ENCODE data around the gene MRFAP1L1. TPM values are rescaled to one million over a fixed set of nuclear protein-coding genes. Genes with fewer than 3 reads are reported as not detected.

The MRFAP1L1 gene
- total and polyA plus RNA-seq, 4 donors, result 46.1 to 75.1 (median 56.3) TPM

DNA sequence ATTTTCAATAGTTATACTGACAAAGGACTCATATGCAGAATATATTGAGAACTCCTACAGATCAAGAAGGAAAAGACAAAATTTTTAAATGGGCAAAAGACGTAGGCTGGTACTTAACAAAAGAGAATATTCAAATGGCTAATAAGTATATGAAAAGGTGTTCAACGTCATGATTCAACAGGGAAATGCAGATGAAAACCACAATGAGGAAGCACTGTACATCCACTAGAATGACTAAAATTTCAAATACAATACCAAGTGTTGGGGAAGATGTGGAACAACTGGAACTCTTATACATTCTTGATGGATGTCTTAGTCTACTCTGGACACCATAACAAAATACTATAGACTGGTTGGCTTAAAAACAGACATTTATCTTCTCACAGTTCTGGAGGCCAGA lies 1.3 kb upstream of the MRFAP1L1 start:
- WGBS, 2 donors, result 58 to 66% methylated on average over 2 of the region's 2 CpGs
- peaks cover 0 to 8% (median 3%) of the 10 kb centered on the region in 4 donors for H3K36me3 ChIP-seq (ENCODE audit: control insufficient read depth in 4 of 4, insufficient read depth in 4 of 4, low read length in 4 of 4)
- H3K9ac ChIP-seq (ENCODE audit: insufficient read depth in 1 of 2, low read length in 2 of 2), result no peak overlapping the region
- DNase-seq, result no peak
- H3K9me3 ChIP-seq (ENCODE audit: control insufficient read depth in 4 of 4, insufficient read depth in 3 of 4, low read length in 3 of 4), result no peaks in the 10 kb centered on the region
- TF ChIP-seq, protein P1, sequence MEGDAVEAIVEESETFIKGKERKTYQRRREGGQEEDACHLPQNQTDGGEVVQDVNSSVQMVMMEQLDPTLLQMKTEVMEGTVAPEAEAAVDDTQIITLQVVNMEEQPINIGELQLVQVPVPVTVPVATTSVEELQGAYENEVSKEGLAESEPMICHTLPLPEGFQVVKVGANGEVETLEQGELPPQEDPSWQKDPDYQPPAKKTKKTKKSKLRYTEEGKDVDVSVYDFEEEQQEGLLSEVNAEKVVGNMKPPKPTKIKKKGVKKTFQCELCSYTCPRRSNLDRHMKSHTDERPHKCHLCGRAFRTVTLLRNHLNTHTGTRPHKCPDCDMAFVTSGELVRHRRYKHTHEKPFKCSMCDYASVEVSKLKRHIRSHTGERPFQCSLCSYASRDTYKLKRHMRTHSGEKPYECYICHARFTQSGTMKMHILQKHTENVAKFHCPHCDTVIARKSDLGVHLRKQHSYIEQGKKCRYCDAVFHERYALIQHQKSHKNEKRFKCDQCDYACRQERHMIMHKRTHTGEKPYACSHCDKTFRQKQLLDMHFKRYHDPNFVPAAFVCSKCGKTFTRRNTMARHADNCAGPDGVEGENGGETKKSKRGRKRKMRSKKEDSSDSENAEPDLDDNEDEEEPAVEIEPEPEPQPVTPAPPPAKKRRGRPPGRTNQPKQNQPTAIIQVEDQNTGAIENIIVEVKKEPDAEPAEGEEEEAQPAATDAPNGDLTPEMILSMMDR (IDR thresholded peaks at IDR 0.05; ENCODE audit: control extremely low read depth, extremely low read depth), result no peak
- no peak overlapping the region for H3K27ac ChIP-seq (ENCODE audit: low read depth in 1 of 2, low read length in 1 of 2)
- no peak overlapping the region for H3K4me3 ChIP-seq
- no peaks in the 10 kb centered on the region for H3K27me3 ChIP-seq (ENCODE audit: control insufficient read depth in 3 of 3, insufficient read depth in 3 of 3, low read length in 2 of 3)
- no peak for ATAC-seq (ENCODE audit: insufficient read depth, low FRiP score)
- H3K4me1 ChIP-seq (ENCODE audit: control insufficient read depth in 5 of 5, insufficient read depth in 5 of 5, low read length in 5 of 5), result peaks cover 7 to 30% (median 24%) of the 10 kb centered on the region in 5 donors

DNA sequence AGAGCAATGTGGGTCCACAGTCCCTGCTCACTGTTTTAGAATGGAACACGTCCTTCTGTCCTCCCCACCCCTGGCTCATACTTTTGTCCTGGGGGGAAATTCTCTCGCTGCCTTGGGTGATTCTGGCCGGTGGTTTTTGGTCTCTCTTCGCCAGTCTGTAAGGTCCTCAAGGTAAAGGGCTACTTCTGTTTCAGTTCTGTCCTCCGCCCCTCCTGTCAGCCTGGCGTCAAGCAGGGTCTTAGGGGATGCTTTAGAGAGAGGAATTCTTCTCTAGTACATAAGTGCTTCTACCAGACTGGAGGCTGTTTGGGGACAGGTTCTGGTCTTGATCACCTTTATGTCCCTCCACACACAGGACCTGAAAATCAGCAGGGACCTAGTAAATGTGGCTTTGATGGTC lies 617 bp upstream of the MRFAP1L1 start:
- Histone ChIP-seq H3K27ac (ENCODE audit: low read depth in 1 of 2, low read length in 1 of 2) (peak overlapping the region; percentile 58 to 76), H3K36me3 (ENCODE audit: control insufficient read depth in 4 of 4, insufficient read depth in 4 of 4, low read length in 4 of 4) (peaks cover 0 to 12% (median 3%) of the 10 kb centered on the region in 4 donors), H3K4me1 (ENCODE audit: control insufficient read depth in 5 of 5, insufficient read depth in 5 of 5, low read length in 5 of 5) (peaks cover 7 to 30% (median 20%) of the 10 kb centered on the region in 5 donors), H3K27me3 (ENCODE audit: control insufficient read depth in 3 of 3, insufficient read depth in 3 of 3, low read length in 2 of 3) (no peaks in the 10 kb centered on the region), H3K4me3 (peak overlapping the region; percentile 96), H3K9me3 (ENCODE audit: control insufficient read depth in 4 of 4, insufficient read depth in 3 of 4, low read length in 3 of 4) (no peaks in the 10 kb centered on the region), H3K9ac (ENCODE audit: insufficient read depth in 1 of 2, low read length in 2 of 2) (peak overlapping the region in 1 of 2 donors; percentile 71)
- TF ChIP-seq, protein P1 (IDR thresholded peaks at IDR 0.05; ENCODE audit: control extremely low read depth, extremely low read depth), result no peak
- 10 to 22% methylated on average over 6 of the region's 6 CpGs for WGBS, 2 donors
- no peak for DNase-seq
- no peak for ATAC-seq (ENCODE audit: insufficient read depth, low FRiP score)

DNA sequence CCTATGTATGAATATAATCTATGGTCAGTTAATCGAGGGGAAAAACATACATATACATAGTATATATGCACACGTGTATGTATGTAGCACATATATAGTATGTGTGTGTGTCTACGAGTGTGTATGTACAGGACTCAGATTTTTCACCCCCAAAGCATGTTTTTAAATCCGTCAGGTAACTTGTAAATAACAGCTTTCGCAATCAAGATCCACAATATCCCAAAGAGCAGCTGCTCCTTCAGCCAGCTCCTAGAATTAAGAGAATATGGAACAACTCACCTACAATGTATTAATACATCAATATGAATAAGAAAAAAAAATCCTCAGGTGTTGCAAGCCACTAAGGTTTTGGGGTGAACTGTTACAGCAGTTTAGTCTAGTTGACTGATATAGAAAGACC lies 3.5 kb downstream of the MRFAP1L1 start:
- TF ChIP-seq, protein P1 (IDR thresholded peaks at IDR 0.05; ENCODE audit: control extremely low read depth, extremely low read depth), result no peak
- DNase-seq (no peak), ATAC-seq (ENCODE audit: insufficient read depth, low FRiP score) (no peak)
- Histone ChIP-seq H3K27ac (ENCODE audit: low read depth in 1 of 2, low read length in 1 of 2) (no peak overlapping the region), H3K4me3 (no peak overlapping the region), H3K4me1 (ENCODE audit: control insufficient read depth in 5 of 5, insufficient read depth in 5 of 5, low read length in 5 of 5) (peaks cover 7 to 33% (median 20%) of the 10 kb centered on the region in 5 donors), H3K9me3 (ENCODE audit: control insufficient read depth in 4 of 4, insufficient read depth in 3 of 4, low read length in 3 of 4) (peaks cover 0 to 3% (median 1%) of the 10 kb centered on the region in 4 donors), H3K27me3 (ENCODE audit: control insufficient read depth in 3 of 3, insufficient read depth in 3 of 3, low read length in 2 of 3) (no peaks in the 10 kb centered on the region), H3K36me3 (ENCODE audit: control insufficient read depth in 4 of 4, insufficient read depth in 4 of 4, low read length in 4 of 4) (peaks cover 5 to 33% (median 16%) of the 10 kb centered on the region in 4 donors), H3K9ac (ENCODE audit: insufficient read depth in 1 of 2, low read length in 2 of 2) (no peak overlapping the region)
- 86 to 91% methylated on average over 5 of the region's 5 CpGs for WGBS, 2 donors

DNA sequence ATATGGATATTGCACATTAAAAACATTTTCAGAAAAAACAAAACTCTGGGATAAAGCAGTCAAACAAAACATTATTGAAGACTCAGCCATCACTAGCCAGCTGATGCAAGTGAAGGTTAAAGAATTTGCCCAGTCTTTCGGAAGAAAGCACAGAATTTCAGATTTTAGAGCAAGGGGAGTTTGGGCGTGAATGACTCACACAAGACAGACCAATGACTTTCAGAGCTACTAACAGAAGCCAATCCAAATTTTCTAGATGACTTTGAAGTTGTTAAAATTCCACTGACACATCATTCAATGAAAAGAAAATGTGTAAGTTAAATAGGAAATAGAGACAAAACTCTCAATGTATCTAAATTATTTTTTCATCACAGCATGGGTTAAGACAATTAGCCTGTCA lies 4.0 kb downstream of the MRFAP1L1 start:
- Histone ChIP-seq H3K4me1 (ENCODE audit: control insufficient read depth in 5 of 5, insufficient read depth in 5 of 5, low read length in 5 of 5) (peaks cover 7 to 33% (median 20%) of the 10 kb centered on the region in 5 donors), H3K9me3 (ENCODE audit: control insufficient read depth in 4 of 4, insufficient read depth in 3 of 4, low read length in 3 of 4) (peaks cover 0 to 3% (median 1%) of the 10 kb centered on the region in 4 donors), H3K27ac (ENCODE audit: low read depth in 1 of 2, low read length in 1 of 2) (no peak overlapping the region), H3K27me3 (ENCODE audit: control insufficient read depth in 3 of 3, insufficient read depth in 3 of 3, low read length in 2 of 3) (no peaks in the 10 kb centered on the region), H3K9ac (ENCODE audit: insufficient read depth in 1 of 2, low read length in 2 of 2) (no peak overlapping the region), H3K4me3 (no peak overlapping the region), H3K36me3 (ENCODE audit: control insufficient read depth in 4 of 4, insufficient read depth in 4 of 4, low read length in 4 of 4) (peaks cover 5 to 33% (median 16%) of the 10 kb centered on the region in 4 donors)
- TF ChIP-seq, protein P1 (IDR thresholded peaks at IDR 0.05; ENCODE audit: control extremely low read depth, extremely low read depth), result no peak
- ATAC-seq (ENCODE audit: insufficient read depth, low FRiP score) (no peak), DNase-seq (no peak)
- 95 to 100% methylated on average over 2 of the region's 2 CpGs for WGBS, 2 donors

Data from lung (tissue), 12 donors.